GM12801 (cell line): Measurements from ENCODE around the gene SERTM1.

Experiments used
- CTCF ChIP-seq: IDR thresholded peaks from one replicate; pipeline ENCODE4 v1.5.1; 2011; ENCODE audit warnings: control low read depth; ENCODE audit not compliant: insufficient read length; ENCODE audit errors: extremely low read depth

The SERTM1 gene

GRCh38 chr13:36683701-36684100, 9.9 kb downstream of the SERTM1 start:
- TF ChIP-seq CTCF: no peak

- TF ChIP-seq CTCF: no peak
These were observed 12.1 kb downstream of the SERTM1 start for GRCh38 chr13:36685927-36686326.

DNA sequence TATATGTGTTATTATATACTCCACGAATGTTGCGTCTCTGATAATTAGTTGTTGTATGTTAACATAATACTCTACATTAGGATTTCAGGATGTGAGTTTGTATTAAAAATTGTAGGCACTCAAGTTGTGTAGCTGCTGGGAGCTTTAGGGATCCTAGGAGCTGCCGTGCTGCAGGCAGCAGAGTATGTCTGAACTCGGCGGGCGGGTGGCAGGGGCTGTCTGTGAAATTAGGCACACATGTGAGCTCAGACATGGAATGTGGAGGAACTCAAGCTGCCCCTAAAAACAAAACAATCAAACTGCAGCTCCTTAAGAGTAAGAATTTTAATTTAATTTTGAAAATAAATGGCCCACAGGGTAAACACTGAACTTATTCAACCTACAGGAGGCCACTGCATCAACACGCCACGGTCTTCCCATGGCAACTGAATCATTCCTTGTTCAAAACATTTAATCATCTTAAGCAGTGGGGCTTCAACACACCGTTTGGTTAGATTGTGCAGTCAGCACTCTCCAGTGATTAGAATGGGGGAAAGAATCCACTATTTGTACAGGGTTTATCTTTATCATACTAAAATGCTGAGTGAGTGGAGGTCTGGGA, 22.7 kb downstream of the SERTM1 start:
- TF ChIP-seq CTCF: no peak

- TF ChIP-seq CTCF: no peak
These were observed 26.4 kb downstream of the SERTM1 start for GRCh38 chr13:36700170-36700569.

- TF ChIP-seq CTCF: no peak
These were observed 32.9 kb downstream of the SERTM1 start for GRCh38 chr13:36706755-36707154.

GRCh38 chr13:36709136-36709890, 35.5 kb downstream of the SERTM1 start:
- no peak for TF ChIP-seq CTCF

- no peak for TF ChIP-seq CTCF
These were observed 36.6 kb downstream of the SERTM1 start for GRCh38 chr13:36710396-36710795.
